Measurements from ENCODE around the gene HBA1. TPM values are rescaled to one million over a fixed set of nuclear protein-coding genes. Genes with fewer than 3 reads are reported as not detected.

The HBA1 gene
- total RNA-seq (2022; extraction: Qiagen RNA extraction) = 1.2 to 2.3 TPM (median 1.8 TPM) in 5 replicates

DNA sequence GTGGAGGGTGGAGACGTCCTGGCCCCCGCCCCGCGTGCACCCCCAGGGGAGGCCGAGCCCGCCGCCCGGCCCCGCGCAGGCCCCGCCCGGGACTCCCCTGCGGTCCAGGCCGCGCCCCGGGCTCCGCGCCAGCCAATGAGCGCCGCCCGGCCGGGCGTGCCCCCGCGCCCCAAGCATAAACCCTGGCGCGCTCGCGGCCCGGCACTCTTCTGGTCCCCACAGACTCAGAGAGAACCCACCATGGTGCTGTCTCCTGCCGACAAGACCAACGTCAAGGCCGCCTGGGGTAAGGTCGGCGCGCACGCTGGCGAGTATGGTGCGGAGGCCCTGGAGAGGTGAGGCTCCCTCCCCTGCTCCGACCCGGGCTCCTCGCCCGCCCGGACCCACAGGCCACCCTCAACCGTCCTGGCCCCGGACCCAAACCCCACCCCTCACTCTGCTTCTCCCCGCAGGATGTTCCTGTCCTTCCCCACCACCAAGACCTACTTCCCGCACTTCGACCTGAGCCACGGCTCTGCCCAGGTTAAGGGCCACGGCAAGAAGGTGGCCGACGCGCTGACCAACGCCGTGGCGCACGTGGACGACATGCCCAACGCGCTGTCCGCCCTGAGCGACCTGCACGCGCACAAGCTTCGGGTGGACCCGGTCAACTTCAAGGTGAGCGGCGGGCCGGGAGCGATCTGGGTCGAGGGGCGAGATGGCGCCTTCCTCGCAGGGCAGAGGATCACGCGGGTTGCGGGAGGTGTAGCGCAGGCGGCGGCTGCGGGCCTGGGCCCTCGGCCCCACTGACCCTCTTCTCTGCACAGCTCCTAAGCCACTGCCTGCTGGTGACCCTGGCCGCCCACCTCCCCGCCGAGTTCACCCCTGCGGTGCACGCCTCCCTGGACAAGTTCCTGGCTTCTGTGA, at the start of gene HBA1:
Gene HBA1 (plus strand): TSS at position 204 of the 906 bp plus-strand sequence. CDS start 37 bp downstream, at position 241.

DNA sequence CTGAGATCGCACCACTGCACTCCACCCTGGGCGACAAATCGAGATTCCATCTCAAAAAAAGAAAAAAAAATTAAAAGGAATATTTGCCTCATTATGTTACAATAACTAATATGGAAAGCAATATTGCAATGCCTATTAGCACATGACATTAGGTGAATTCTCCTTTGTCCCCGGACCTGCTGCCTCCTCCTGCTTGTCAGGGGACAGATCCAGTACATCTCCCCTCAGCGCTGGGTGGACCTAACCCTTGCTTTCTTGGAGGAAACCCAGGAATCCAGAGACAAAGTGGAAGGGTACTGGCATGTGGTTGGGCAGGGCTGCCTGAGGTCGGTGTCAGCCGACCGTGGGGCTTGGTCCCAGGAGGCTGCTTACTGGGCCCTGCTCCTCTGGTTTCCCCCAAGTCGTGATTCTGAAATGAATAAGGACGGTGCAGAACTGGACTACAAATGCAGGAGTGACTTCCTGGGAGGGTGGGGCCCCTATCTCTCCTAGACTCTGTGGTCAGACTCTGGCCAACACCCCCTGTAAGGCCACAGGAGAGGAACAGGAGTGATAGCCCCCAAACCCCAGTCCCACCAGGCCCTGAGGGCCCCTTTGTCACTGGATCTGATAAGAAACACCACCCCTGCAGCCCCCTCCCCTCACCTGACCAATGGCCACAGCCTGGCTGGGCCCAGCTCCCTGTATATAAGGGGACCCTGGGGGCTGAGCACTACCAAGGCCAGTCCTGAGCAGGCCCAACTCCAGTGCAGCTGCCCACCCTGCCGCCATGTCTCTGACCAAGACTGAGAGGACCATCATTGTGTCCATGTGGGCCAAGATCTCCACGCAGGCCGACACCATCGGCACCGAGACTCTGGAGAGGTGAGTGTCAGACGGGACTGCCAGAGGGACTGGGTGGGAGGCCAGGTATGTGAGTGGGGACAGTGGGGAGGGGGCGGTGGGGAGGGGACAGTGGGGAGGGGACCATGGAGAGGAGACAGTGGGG, 24.0 kb upstream of the HBA1 start, which contains the start of gene HBZ:
Gene HBZ (plus strand): TSS at position 504 of the 988 bp plus-strand sequence. CDS start 266 bp downstream, at position 770.

DNA sequence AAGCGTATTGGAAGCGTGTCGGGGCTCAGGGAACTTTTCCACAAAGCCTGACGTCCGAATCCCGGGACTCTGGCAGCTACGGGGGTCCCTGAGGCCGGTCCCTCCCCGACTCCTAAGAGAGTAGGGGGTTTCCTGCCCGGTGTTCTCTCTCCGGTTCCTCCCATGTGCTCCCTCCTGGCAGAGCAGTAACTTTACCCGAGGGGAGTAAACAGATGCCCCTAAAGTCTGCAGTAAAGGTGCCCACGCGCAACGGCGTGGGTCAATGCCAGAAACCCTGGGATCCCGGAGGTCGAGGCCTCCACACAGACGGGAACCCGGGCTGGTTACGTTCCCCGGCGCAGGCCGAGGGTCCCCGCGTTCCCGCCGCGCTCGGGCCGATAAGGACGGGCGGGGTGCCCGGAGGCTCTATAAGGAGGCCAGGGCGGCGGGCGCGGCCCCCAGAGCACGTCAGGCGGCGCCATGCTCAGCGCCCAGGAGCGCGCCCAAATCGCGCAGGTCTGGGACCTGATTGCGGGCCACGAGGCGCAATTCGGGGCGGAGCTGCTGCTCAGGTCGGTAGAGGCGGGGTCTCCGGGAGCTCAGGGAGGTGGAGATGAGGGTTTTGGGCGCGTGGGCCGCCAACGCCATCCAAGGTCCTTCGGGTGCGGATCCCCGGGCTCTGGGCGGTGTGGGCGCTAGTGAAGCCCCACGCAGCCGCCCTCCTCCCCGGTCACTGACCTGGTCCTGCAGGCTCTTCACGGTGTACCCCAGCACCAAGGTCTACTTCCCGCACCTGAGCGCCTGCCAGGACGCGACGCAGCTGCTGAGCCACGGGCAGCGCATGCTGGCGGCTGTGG, 10.7 kb upstream of the HBA1 start, which contains the start of gene HBM:
Gene HBM (plus strand): TSS at position 440 of the 836 bp plus-strand sequence. CDS start 20 bp downstream, at position 460.

DNA sequence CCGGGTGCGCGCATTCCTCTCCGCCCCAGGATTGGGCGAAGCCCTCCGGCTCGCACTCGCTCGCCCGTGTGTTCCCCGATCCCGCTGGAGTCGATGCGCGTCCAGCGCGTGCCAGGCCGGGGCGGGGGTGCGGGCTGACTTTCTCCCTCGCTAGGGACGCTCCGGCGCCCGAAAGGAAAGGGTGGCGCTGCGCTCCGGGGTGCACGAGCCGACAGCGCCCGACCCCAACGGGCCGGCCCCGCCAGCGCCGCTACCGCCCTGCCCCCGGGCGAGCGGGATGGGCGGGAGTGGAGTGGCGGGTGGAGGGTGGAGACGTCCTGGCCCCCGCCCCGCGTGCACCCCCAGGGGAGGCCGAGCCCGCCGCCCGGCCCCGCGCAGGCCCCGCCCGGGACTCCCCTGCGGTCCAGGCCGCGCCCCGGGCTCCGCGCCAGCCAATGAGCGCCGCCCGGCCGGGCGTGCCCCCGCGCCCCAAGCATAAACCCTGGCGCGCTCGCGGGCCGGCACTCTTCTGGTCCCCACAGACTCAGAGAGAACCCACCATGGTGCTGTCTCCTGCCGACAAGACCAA, 4.0 kb upstream of the HBA1 start, which contains the start of gene HBA2:
Gene HBA2 (plus strand): TSS at position 503 of the 568 bp plus-strand sequence. CDS start 37 bp downstream, at position 540.

DNA sequence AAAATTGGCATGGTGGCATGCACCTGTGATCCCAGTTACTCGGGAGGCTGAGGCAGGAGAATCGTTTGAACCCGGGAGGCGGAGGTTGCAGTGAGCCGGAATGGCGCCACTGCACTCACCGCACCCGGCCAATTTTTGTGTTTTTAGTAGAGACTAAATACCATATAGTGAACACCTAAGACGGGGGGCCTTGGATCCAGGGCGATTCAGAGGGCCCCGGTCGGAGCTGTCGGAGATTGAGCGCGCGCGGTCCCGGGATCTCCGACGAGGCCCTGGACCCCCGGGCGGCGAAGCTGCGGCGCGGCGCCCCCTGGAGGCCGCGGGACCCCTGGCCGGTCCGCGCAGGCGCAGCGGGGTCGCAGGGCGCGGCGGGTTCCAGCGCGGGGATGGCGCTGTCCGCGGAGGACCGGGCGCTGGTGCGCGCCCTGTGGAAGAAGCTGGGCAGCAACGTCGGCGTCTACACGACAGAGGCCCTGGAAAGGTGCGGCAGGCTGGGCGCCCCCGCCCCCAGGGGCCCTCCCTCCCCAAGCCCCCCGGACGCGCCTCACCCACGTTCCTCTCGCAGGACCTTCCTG, 3.7 kb downstream of the HBA1 start, which contains the start of gene HBQ1:
Gene HBQ1 (plus strand): TSS at position 359 of the 575 bp plus-strand sequence. CDS start 28 bp downstream, at position 387.

Other genes with a start within 250 kb of the HBA1 start
- gene POLR3K, start 123.1 kb upstream of the HBA1 start, total RNA-seq (2022; extraction: Qiagen RNA extraction) = 31.2 to 39.4 TPM (median 33.4 TPM) in 5 replicates
- 54.8 to 83.1 TPM (median 72.6 TPM) in 5 replicates for gene SNRNP25, start 122.9 kb upstream of the HBA1 start, total RNA-seq (2022; extraction: Qiagen RNA extraction)
- 20.5 to 30.0 TPM (median 27.7 TPM) in 5 replicates for gene RHBDF1, start 104.0 kb upstream of the HBA1 start, total RNA-seq (2022; extraction: Qiagen RNA extraction)
- gene MPG, start 98.5 kb upstream of the HBA1 start, total RNA-seq (2022; extraction: Qiagen RNA extraction) = 55.3 to 74.6 TPM (median 72.3 TPM) in 5 replicates
- gene NPRL3, start 38.0 kb upstream of the HBA1 start, total RNA-seq (2022; extraction: Qiagen RNA extraction) = 25.6 to 29.5 TPM (median 27.5 TPM) in 5 replicates
- gene HBZ, start 24.0 kb upstream of the HBA1 start, total RNA-seq (2022; extraction: Qiagen RNA extraction) = 0.23 TPM in 1 of 5 replicates, not detected in the others
- gene HBM, start 10.7 kb upstream of the HBA1 start, total RNA-seq (2022; extraction: Qiagen RNA extraction) = not detected in 5 replicates
- gene HBA2, start 3.8 kb upstream of the HBA1 start, total RNA-seq (2022; extraction: Qiagen RNA extraction) = 0.20 to 0.33 TPM in 2 of 5 replicates, not detected in the others
- 3.7 to 8.3 TPM (median 6.4 TPM) in 5 replicates for gene HBQ1, start 3.8 kb downstream of the HBA1 start, total RNA-seq (2022; extraction: Qiagen RNA extraction)
- gene LUC7L, start 52.8 kb downstream of the HBA1 start, total RNA-seq (2022; extraction: Qiagen RNA extraction) = 39.7 to 48.5 TPM (median 45.4 TPM) in 5 replicates
- gene FAM234A, start 58.1 kb downstream of the HBA1 start, total RNA-seq (2022; extraction: Qiagen RNA extraction) = 45.1 to 53.9 TPM (median 47.5 TPM) in 5 replicates
- 3.5 to 5.0 TPM (median 4.4 TPM) in 5 replicates for gene RGS11, start 99.3 kb downstream of the HBA1 start, total RNA-seq (2022; extraction: Qiagen RNA extraction)
- gene ARHGDIG, start 103.9 kb downstream of the HBA1 start, total RNA-seq (2022; extraction: Qiagen RNA extraction) = 2.1 to 3.7 TPM (median 3.2 TPM) in 5 replicates
- gene PDIA2, start 106.5 kb downstream of the HBA1 start, total RNA-seq (2022; extraction: Qiagen RNA extraction) = 0.48 to 0.86 TPM (median 0.68 TPM) in 5 replicates
- gene AXIN1, start 176.0 kb downstream of the HBA1 start, total RNA-seq (2022; extraction: Qiagen RNA extraction) = 27.8 to 33.2 TPM (median 30.5 TPM) in 5 replicates
- 119 to 133 TPM (median 126 TPM) in 5 replicates for gene MRPL28, start 193.9 kb downstream of the HBA1 start, total RNA-seq (2022; extraction: Qiagen RNA extraction)
- 29.5 to 37.7 TPM (median 32.3 TPM) in 5 replicates for gene PGAP6, start 205.3 kb downstream of the HBA1 start, total RNA-seq (2022; extraction: Qiagen RNA extraction)
- gene NME4, start 220.5 kb downstream of the HBA1 start, total RNA-seq (2022; extraction: Qiagen RNA extraction) = 259 to 426 TPM (median 418 TPM) in 5 replicates
- gene DECR2, start 225.2 kb downstream of the HBA1 start, total RNA-seq (2022; extraction: Qiagen RNA extraction) = 22.5 to 29.1 TPM (median 26.7 TPM) in 5 replicates
- gene RAB11FIP3, start 249.0 kb downstream of the HBA1 start, total RNA-seq (2022; extraction: Qiagen RNA extraction) = 24.7 to 28.6 TPM (median 27.8 TPM) in 5 replicates